SK-N-SH (cell line): ENCODE measurements around the gene CCDC88B. TPM values are rescaled to one million over a fixed set of nuclear protein-coding genes. Genes with fewer than 3 reads are reported as not detected.

ENCODE experiments used
- CTCF ChIA-PET: fragments of 300-600, 350-600 bp; formaldehyde crosslinking; extraction: SDS; loops from one replicate; lab custom pipeline; 2021; lab: Yijun Ruan, JAX
- POLR2A ChIA-PET: fragments of 350-600 bp; sonication (Branson Sonifier 250); formaldehyde crosslinking; extraction: SDS; loops from one replicate; lab custom pipeline; 2020; ENCODE audit warnings: antibody characterized with exemption, inconsistent platforms; lab: Yijun Ruan, JAX
- DNase-seq: peaks from one replicate; pipeline ENCODE4 v3.0.0; 2012
- H2AFZ ChIP-seq: fragments of 200-600 bp; sonication (generic); 2 replicates; pipeline ENCODE4 v1.8.1; 2016; ENCODE audit warnings: antibody characterized with exemption, mild to moderate bottlenecking, low read depth
- H3F3A ChIP-seq: fragments of 200-600 bp; sonication (generic); replicated peaks from 2 replicates; pipeline ENCODE3; 2016; ENCODE audit warnings: antibody characterized with exemption, mild to moderate bottlenecking; ENCODE audit not compliant: insufficient read depth
- H3K27ac ChIP-seq, 2 experiments: fragments of 200-500 bp in 1 of 2; fragments of 200-600 bp in 1 of 2; sonication (Bioruptor generic) in 1 of 2; sonication (generic), shearing (Covaris generic) in 1 of 2; 2 replicates each; pipeline versions ENCODE4 v1.5.1 to v1.6.1; 2014 to 2016; ENCODE audit warnings: low read depth in 2 of 2, inconsistent platforms in 1 of 2, low read length in 1 of 2, mild to moderate bottlenecking in 1 of 2, mixed read lengths in 1 of 2
- H3K27me3 ChIP-seq: fragments of 200-600 bp; sonication (generic), shearing (Covaris generic); 2 replicates; pipeline ENCODE4 v1.6.1; 2016; ENCODE audit warnings: mixed run types; ENCODE audit not compliant: insufficient read depth
- H3K36me3 ChIP-seq, 2 experiments: fragments of 200-500 bp in 1 of 2; fragments of 200-600 bp in 1 of 2; sonication (Bioruptor generic) in 1 of 2; sonication (generic) in 1 of 2; replicated peaks in 1 of 2; 2 replicates each; pipeline versions ENCODE3 to v1.5.1; 2014 to 2016; ENCODE audit warnings: low read length in 1 of 2, mild to moderate bottlenecking in 1 of 2; ENCODE audit not compliant: insufficient read depth in 2 of 2, control insufficient read depth in 1 of 2
- H3K4me1 ChIP-seq, 2 experiments: fragments of 200-500 bp in 1 of 2; fragments of 200-600 bp in 1 of 2; sonication (Bioruptor generic) in 1 of 2; sonication (generic), shearing (Covaris generic) in 1 of 2; 2 replicates each; pipeline versions ENCODE4 v1.5.1 to v1.6.1; 2014 to 2016; ENCODE audit warnings: low read depth in 1 of 2, low read length in 1 of 2, mixed run types in 1 of 2; ENCODE audit not compliant: insufficient read depth in 2 of 2, control insufficient read depth in 1 of 2
- H3K4me2 ChIP-seq: fragments of 200-600 bp; sonication (generic), shearing (Covaris generic); 2 replicates; pipeline ENCODE4 v1.6.1; 2017; ENCODE audit warnings: mixed run types
- H3K4me3 ChIP-seq, 2 experiments: fragments of 200-500 bp in 1 of 2; fragments of 200-600 bp in 1 of 2; sonication (Bioruptor generic) in 1 of 2; sonication (generic), shearing (Covaris generic) in 1 of 2; 2 replicates each; pipeline versions ENCODE4 v1.5.1 to v1.8.1; 2014 to 2016; ENCODE audit warnings: low read depth in 2 of 2, inconsistent platforms in 1 of 2, low read length in 1 of 2, mild to moderate bottlenecking in 1 of 2, mixed read lengths in 1 of 2, moderate library complexity in 1 of 2
- H3K79me2 ChIP-seq: fragments of 200-600 bp; sonication (generic); 2 replicates; pipeline ENCODE4 v1.8.1; 2017; ENCODE audit warnings: mild to moderate bottlenecking; ENCODE audit not compliant: insufficient read depth
- H3K9ac ChIP-seq: fragments of 200-600 bp; sonication (generic); 2 replicates; pipeline ENCODE4 v1.6.1; 2017; ENCODE audit warnings: mixed run types
- H3K9me2 ChIP-seq: fragments of 200-600 bp; sonication (generic); 2 replicates; pipeline ENCODE4 v1.6.1; 2017; ENCODE audit warnings: mixed run types
- H3K9me3 ChIP-seq: fragments of 200-600 bp; sonication (generic); 2 replicates; pipeline ENCODE4 v1.6.1; 2017; ENCODE audit warnings: mixed run types, mild to moderate bottlenecking, moderate library complexity
- H4K20me1 ChIP-seq: fragments of 200-600 bp; sonication (generic); 2 replicates; pipeline ENCODE4 v1.6.1; 2017; ENCODE audit warnings: mild to moderate bottlenecking, mixed run types; ENCODE audit not compliant: insufficient read depth
- ELF1 ChIP-seq: IDR thresholded peaks from 2 replicates; pipeline ENCODE4 v1.4.0; 2012
- EP300 ChIP-seq, 2 experiments: IDR thresholded peaks; 2 replicates each; pipeline versions ENCODE4 v1.4.0 to v1.6.1; 2012; ENCODE audit warnings: borderline replicate concordance in 1 of 2, low read depth in 1 of 2, low read length in 1 of 2
- FOXJ3 ChIP-seq: sonication (generic); formaldehyde crosslinking; IDR thresholded peaks from 2 replicates; pipeline ENCODE4 v1.5.1; 2020; ENCODE audit warnings: mild to moderate bottlenecking, missing genetic modification reagents
- GABPA ChIP-seq: IDR thresholded peaks from 2 replicates; pipeline ENCODE4 v1.4.0; 2012; ENCODE audit warnings: low read depth, mild to moderate bottlenecking
- GATA2 ChIP-seq: sonication (generic); formaldehyde crosslinking; IDR thresholded peaks from 2 replicates; pipeline ENCODE4 v1.5.0; 2020; ENCODE audit warnings: mild to moderate bottlenecking, missing genetic modification reagents
- IRF3 ChIP-seq: fragments of 150-350 bp; IDR thresholded peaks from 2 replicates; pipeline ENCODE4 v1.6.1; 2016; ENCODE audit warnings: mild to moderate bottlenecking, low read depth, low read length
- MXI1 ChIP-seq: IDR thresholded peaks from 2 replicates; pipeline ENCODE4 v1.6.1; 2012; ENCODE audit warnings: mild to moderate bottlenecking, low read depth, low read length, improper control_type of control experiment
- NRF1 ChIP-seq: IDR thresholded peaks from 2 replicates; pipeline ENCODE4 v1.6.1; 2012; ENCODE audit warnings: low read depth, mild to moderate bottlenecking, low read length
- POLR2AphosphoS5 ChIP-seq: IDR thresholded peaks from 2 replicates; pipeline ENCODE4 v1.6.1; 2012; ENCODE audit warnings: low read depth, low read length
- RCOR1 ChIP-seq: fragments of 150-350 bp; IDR thresholded peaks from 2 replicates; pipeline ENCODE4 v1.6.1; 2017; ENCODE audit warnings: antibody characterized with exemption, low read length
- RFX5 ChIP-seq: IDR thresholded peaks from 2 replicates; pipeline ENCODE4 v1.6.1; 2012; ENCODE audit warnings: mild to moderate bottlenecking, improper control_type of control experiment, low read length
- SIN3A ChIP-seq: IDR thresholded peaks from 2 replicates; pipeline ENCODE4 v1.6.1; 2012; ENCODE audit warnings: low read depth, mild to moderate bottlenecking, low read length, moderate library complexity, borderline replicate concordance
- USF1 ChIP-seq: IDR thresholded peaks from 2 replicates; pipeline ENCODE4 v1.4.0; 2012; ENCODE audit warnings: low read depth, borderline replicate concordance
- WGBS: methylation state at CpG from one replicate; pipeline ENCODE4 v1.1.6; 2017; ENCODE audit warnings: low lambda C conversion rate; 5-methylcytosine and 5-hydroxymethylcytosine counted together
- polyA plus RNA-seq, 3 experiments: library from polyadenylated mRNA; depleted of rRNA; stranded (reverse); fragments of >200 nt; gene quantifications; 2 replicates each; pipeline ENCODE4 v1.2.3, GENCODE V29; 2012
- TF ChIP-seq, protein P1 (sequence below): IDR thresholded peaks from 2 replicates; pipeline ENCODE4 v1.4.0; 2012; ENCODE audit warnings: low read depth, borderline replicate concordance
- TF ChIP-seq, protein P2 (sequence below): IDR thresholded peaks from 2 replicates; pipeline ENCODE4; 2012

CCDC88B gene
- polyA plus RNA-seq, 1 of the 3 experiments (the other 2 are of a cell fraction): 3.4 TPM

DNA sequence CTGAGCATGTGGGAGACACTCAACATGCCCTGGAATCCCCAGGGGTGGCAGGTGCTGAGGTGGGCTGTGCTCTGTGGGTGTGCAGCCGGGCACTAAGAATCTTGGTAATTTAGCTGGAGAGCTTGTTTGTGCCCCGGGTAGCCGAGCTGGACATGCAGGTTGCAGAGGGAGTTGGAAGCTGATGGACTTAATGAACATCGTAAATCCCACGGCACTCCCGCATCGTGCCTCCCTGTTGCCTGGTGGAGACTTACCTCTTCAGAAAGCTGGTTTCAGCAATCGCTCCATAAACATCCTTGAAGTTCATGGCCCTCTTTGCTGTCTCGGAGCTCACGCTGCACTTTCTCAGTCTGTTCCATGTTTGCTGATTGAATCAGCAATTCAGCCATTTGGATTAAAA is 48.9 kb downstream of the CCDC88B start:
- 55% methylated on average over 10 of the region's 10 CpGs for WGBS
- no peak for TF ChIP-seq SIN3A
- no peak for TF ChIP-seq GABPA
- TF ChIP-seq, protein P1, sequence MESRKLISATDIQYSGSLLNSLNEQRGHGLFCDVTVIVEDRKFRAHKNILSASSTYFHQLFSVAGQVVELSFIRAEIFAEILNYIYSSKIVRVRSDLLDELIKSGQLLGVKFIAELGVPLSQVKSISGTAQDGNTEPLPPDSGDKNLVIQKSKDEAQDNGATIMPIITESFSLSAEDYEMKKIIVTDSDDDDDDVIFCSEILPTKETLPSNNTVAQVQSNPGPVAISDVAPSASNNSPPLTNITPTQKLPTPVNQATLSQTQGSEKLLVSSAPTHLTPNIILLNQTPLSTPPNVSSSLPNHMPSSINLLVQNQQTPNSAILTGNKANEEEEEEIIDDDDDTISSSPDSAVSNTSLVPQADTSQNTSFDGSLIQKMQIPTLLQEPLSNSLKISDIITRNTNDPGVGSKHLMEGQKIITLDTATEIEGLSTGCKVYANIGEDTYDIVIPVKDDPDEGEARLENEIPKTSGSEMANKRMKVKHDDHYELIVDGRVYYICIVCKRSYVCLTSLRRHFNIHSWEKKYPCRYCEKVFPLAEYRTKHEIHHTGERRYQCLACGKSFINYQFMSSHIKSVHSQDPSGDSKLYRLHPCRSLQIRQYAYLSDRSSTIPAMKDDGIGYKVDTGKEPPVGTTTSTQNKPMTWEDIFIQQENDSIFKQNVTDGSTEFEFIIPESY: no peak
- H3K9me3 ChIP-seq: no peaks in the 10 kb centered on the region
- no peaks in the 10 kb centered on the region for H3K9me2 ChIP-seq
- no peaks in the 10 kb centered on the region; a peak in 1 of 4 replicates for H3K4me1 ChIP-seq
- H3K79me2 ChIP-seq: no peaks in the 10 kb centered on the region
- no peak overlapping the region for H3K9ac ChIP-seq
- no peaks in the 10 kb centered on the region for H3F3A ChIP-seq
- H3K27ac ChIP-seq: no peak overlapping the region
- H3K27me3 ChIP-seq: no peaks in the 10 kb centered on the region; the same call in 1 of the 2 replicates
- no peak for DNase-seq
- no peaks in the 10 kb centered on the region for H3K36me3 ChIP-seq
- H2AFZ ChIP-seq: no peak overlapping the region
- no peaks in the 10 kb centered on the region for H4K20me1 ChIP-seq
- ChIA-PET POLR2A (interaction anchor here (0.8 kb wide), 1 partner anchor 15 kb away, joined by 3 read pairs; no protein-coding TSS in a partner anchor), CTCF (interaction anchor here (1.4 kb wide), 1 partner anchor 261 kb away, joined by 3 read pairs; no protein-coding TSS in a partner anchor)
- H3K4me2 ChIP-seq: no peak overlapping the region
- no peak overlapping the region for H3K4me3 ChIP-seq

GRCh38 chr11:64389851-64390250 is 49.8 kb downstream of the CCDC88B start:
- Histone ChIP-seq H2AFZ (no peak overlapping the region), H3K4me2 (no peak overlapping the region), H3K79me2 (no peaks in the 10 kb centered on the region), H3K4me3 (no peak overlapping the region), H3K27ac (no peak overlapping the region), H3F3A (no peaks in the 10 kb centered on the region), H3K9me3 (no peaks in the 10 kb centered on the region), H3K9me2 (no peaks in the 10 kb centered on the region), H3K4me1 (no peaks in the 10 kb centered on the region; a peak in 1 of 4 replicates), H3K27me3 (peaks cover 4% of the 10 kb centered on the region; the same call in 1 of the 2 replicates), H4K20me1 (no peaks in the 10 kb centered on the region), H3K9ac (no peak overlapping the region), H3K36me3 (no peaks in the 10 kb centered on the region)
- TF ChIP-seq EP300 (IDR thresholded peaks at IDR 0.05; ENCODE audit: borderline replicate concordance in 1 of 2, low read depth in 1 of 2, low read length in 1 of 2) (no peak), ELF1 (no peak), MXI1 (no peak), RCOR1 (no peak), FOXJ3 (no peak)
- 33% methylated on average over 2 of the region's 2 CpGs for WGBS
- ChIA-PET POLR2A (interaction anchor here (0.8 kb wide), 1 partner anchor 16 kb away, joined by 3 read pairs; no protein-coding TSS in a partner anchor), CTCF (interaction anchor here (1.0 to 2.7 kb wide), 3 partner anchors 17 to 260 kb away, joined by 3 to 11 read pairs (median 3); no protein-coding TSS in a partner anchor)
- DNase-seq: no peak

DNA sequence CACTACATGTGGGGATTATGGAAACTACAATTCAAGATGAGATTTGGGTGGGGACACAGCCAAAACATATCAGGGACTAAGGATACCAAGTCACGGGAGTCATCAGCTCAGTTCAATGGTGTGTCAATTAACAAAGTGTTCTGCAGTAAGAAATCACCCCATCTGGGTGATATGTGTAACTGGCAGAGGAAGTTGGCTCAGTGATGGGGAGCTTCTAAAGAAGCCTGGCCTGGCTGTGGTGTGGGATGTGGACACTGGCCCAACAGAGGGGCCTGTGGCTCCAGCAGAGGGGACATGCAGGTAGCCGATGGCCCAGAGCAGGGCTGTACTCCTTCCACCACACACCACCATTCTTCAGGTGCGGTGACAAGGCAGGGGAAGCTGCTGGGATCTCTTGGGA is 50.6 kb downstream of the CCDC88B start:
- no peaks in the 10 kb centered on the region for H4K20me1 ChIP-seq
- no peak overlapping the region for H2AFZ ChIP-seq
- H3F3A ChIP-seq: no peaks in the 10 kb centered on the region
- H3K4me3 ChIP-seq: no peak overlapping the region
- no peak for DNase-seq
- WGBS: 60% methylated on average over 2 of the region's 3 CpGs
- no peaks in the 10 kb centered on the region for H3K9me3 ChIP-seq
- no peak overlapping the region for H3K9ac ChIP-seq
- no peaks in the 10 kb centered on the region for H3K9me2 ChIP-seq
- no peaks in the 10 kb centered on the region for H3K79me2 ChIP-seq
- TF ChIP-seq IRF3 (no peak), GATA2 (CRISPR knock-in tag) (no peak), RFX5 (no peak), FOXJ3 (no peak), POLR2AphosphoS5 (no peak), USF1 (no peak), NRF1 (no peak)
- TF ChIP-seq, protein P2, sequence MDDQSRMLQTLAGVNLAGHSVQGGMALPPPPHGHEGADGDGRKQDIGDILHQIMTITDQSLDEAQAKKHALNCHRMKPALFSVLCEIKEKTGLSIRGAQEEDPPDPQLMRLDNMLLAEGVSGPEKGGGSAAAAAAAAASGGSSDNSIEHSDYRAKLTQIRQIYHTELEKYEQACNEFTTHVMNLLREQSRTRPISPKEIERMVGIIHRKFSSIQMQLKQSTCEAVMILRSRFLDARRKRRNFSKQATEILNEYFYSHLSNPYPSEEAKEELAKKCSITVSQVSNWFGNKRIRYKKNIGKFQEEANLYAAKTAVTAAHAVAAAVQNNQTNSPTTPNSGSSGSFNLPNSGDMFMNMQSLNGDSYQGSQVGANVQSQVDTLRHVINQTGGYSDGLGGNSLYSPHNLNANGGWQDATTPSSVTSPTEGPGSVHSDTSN: no peak
- no peak overlapping the region for H3K27ac ChIP-seq
- peaks cover 8% of the 10 kb centered on the region; the same call in 1 of the 2 replicates for H3K27me3 ChIP-seq
- ChIA-PET CTCF (interaction anchor here (2.7 kb wide), 1 partner anchor 58 kb away, joined by 11 read pairs; no protein-coding TSS in a partner anchor), POLR2A (interaction anchor here (0.6 kb wide), 1 partner anchor 160 kb away, joined by 4 read pairs; no protein-coding TSS in a partner anchor)
- H3K4me1 ChIP-seq: no peaks in the 10 kb centered on the region; a peak in 1 of 4 replicates
- no peaks in the 10 kb centered on the region for H3K36me3 ChIP-seq
- H3K4me2 ChIP-seq: no peak overlapping the region
